ENCODE data around the gene GSTK1. TPM values are rescaled to one million over a fixed set of nuclear protein-coding genes. Genes with fewer than 3 reads are reported as not detected.

GSTK1 gene
- total RNA-seq, 1 donor, result 245 TPM

- Histone ChIP-seq H3K4me3 (ENCODE audit: low read length) (no peak overlapping the region), H3K27me3 (ENCODE audit: insufficient read depth, low read length) (no peaks in the 10 kb centered on the region), H3K4me1 (ENCODE audit: insufficient read depth, low read length) (peaks cover 39% of the 10 kb centered on the region), H3K9me3 (ENCODE audit: low read depth, low read length) (no peaks in the 10 kb centered on the region)
Observed at GRCh38 chr7:143316492-143316891, 53.3 kb downstream of the GSTK1 start.

- no peaks in the 10 kb centered on the region for H3K9me3 ChIP-seq (ENCODE audit: low read depth, low read length)
- peaks cover 42% of the 10 kb centered on the region for H3K4me1 ChIP-seq (ENCODE audit: insufficient read depth, low read length)
Observed at GRCh38 chr7:143318661-143319060, 55.4 kb downstream of the GSTK1 start.

More at GRCh38 chr7:143318661-143319060, 55.4 kb downstream of the GSTK1 start:
- H3K4me3 ChIP-seq (ENCODE audit: low read length), result no peak overlapping the region
- H3K27me3 ChIP-seq (ENCODE audit: insufficient read depth, low read length), result no peaks in the 10 kb centered on the region

Other genes starting within 250 kb of the GSTK1 start
- not detected for gene OR9A2, start 236.3 kb upstream of the GSTK1 start, total RNA-seq
- not detected for gene OR6V1, start 211.1 kb upstream of the GSTK1 start, total RNA-seq
- gene PIP, start 131.4 kb upstream of the GSTK1 start, total RNA-seq, result not detected
- not detected for gene TAS2R39, start 80.0 kb upstream of the GSTK1 start, total RNA-seq
- gene TAS2R40, start 41.4 kb upstream of the GSTK1 start, total RNA-seq, result not detected
- 0.10 TPM for gene TMEM139, start 21.5 kb downstream of the GSTK1 start, total RNA-seq
- 13.7 TPM for gene CASP2, start 24.9 kb downstream of the GSTK1 start, total RNA-seq
- 0.21 TPM for gene CLCN1, start 52.7 kb downstream of the GSTK1 start, total RNA-seq
- 0.84 TPM for gene FAM131B, start 99.3 kb downstream of the GSTK1 start, total RNA-seq
- 64.0 TPM for gene ZYX, start 117.9 kb downstream of the GSTK1 start, total RNA-seq
- 2.3 TPM for gene EPHA1, start 145.4 kb downstream of the GSTK1 start, total RNA-seq
- gene TAS2R60, start 180.0 kb downstream of the GSTK1 start, total RNA-seq, result 1.7 TPM
- gene TAS2R41, start 214.4 kb downstream of the GSTK1 start, total RNA-seq, result 2.0 TPM

All from mononuclear cell (primary cell).